IMR-90 (cell line): ENCODE data around the gene KDM2A. TPM values are rescaled to one million over a fixed set of nuclear protein-coding genes. Genes with fewer than 3 reads are reported as not detected.

ENCODE experiments used
- ATAC-seq: fragments of 200-7000 bp; cut with Tn5 transposase; 2 replicates; pipeline ENCODE4 v1.9.1; 2020; ENCODE audit warnings: low read depth, mild to moderate bottlenecking, moderate library complexity
- BruUV-seq: library from RNA; stranded (reverse); fragments of 400-500 nt; replicated peaks from 2 replicates; lab custom pipeline; 2021; lab: Mats Ljungman, UMichigan
- CTCF ChIA-PET: fragments of 300-600 bp; formaldehyde crosslinking; extraction: SDS; loops from one replicate; lab custom pipeline; 2021; ENCODE audit warnings: antibody characterized with exemption; lab: Yijun Ruan, JAX
- POLR2A ChIA-PET: fragments of 300-600 bp; sonication (Branson Sonifier 250); formaldehyde crosslinking; loops from one replicate; lab custom pipeline; 2022; ENCODE audit warnings: antibody characterized with exemption; ENCODE audit not compliant: unreplicated experiment; lab: Charles Lee
- DNase-seq: peaks from one replicate; pipeline ENCODE4 v3.0.0; 2013
- H2AFZ ChIP-seq: replicated peaks from 2 replicates; pipeline ENCODE3; 2013; ENCODE audit warnings: low read length, mild to moderate bottlenecking; ENCODE audit not compliant: poor library complexity
- H2AK5ac ChIP-seq: 2 replicates; pipeline ENCODE4 v1.6.1; 2013; ENCODE audit warnings: low read depth, low read length, inconsistent platforms
- H2AK9ac ChIP-seq: replicated peaks from 2 replicates; pipeline ENCODE3; 2013; ENCODE audit warnings: mild to moderate bottlenecking, low read depth, low read length, moderate library complexity; ENCODE audit not compliant: poor library complexity
- H2BK120ac ChIP-seq: 2 replicates; pipeline ENCODE4 v1.6.1; 2013; ENCODE audit warnings: low read depth, low read length, inconsistent platforms
- H2BK15ac ChIP-seq: 3 replicates; pipeline ENCODE4 v1.6.1; 2013; ENCODE audit warnings: low read depth, low read length, inconsistent platforms
- H2BK20ac ChIP-seq: 2 replicates; pipeline ENCODE4 v1.6.1; 2013; ENCODE audit warnings: low read depth, mild to moderate bottlenecking, inconsistent platforms, low read length, moderate library complexity
- H2BK5ac ChIP-seq: 2 replicates; pipeline ENCODE4 v1.6.1; 2013; ENCODE audit warnings: mild to moderate bottlenecking, low read depth, low read length, inconsistent platforms; ENCODE audit not compliant: poor library complexity, severe bottlenecking
- H3K14ac ChIP-seq: replicated peaks from 2 replicates; pipeline ENCODE4 v1.6.1; 2013; ENCODE audit warnings: low read depth, low read length, inconsistent platforms
- H3K18ac ChIP-seq: 2 replicates; pipeline ENCODE4 v1.6.1; 2013; ENCODE audit warnings: low read depth, low read length, control low read depth
- H3K23ac ChIP-seq: 2 replicates; pipeline ENCODE4 v1.6.1; 2013; ENCODE audit warnings: low read depth, low read length, inconsistent platforms
- H3K27ac ChIP-seq: 2 replicates; pipeline ENCODE4 v1.5.1; 2013; ENCODE audit warnings: mild to moderate bottlenecking, control low read depth, low read length; ENCODE audit not compliant: insufficient read depth
- H3K27me3 ChIP-seq: 2 replicates; pipeline ENCODE4 v1.6.1; 2013; ENCODE audit warnings: low read length; ENCODE audit not compliant: control insufficient read depth, insufficient read depth
- H3K36me3 ChIP-seq: 2 replicates; pipeline ENCODE4 v1.6.1; 2013; ENCODE audit warnings: low read length, mixed read lengths; ENCODE audit not compliant: control insufficient read depth, insufficient read depth
- H3K4ac ChIP-seq: 2 replicates; pipeline ENCODE4 v1.6.1; 2013; ENCODE audit warnings: low read depth, low read length, inconsistent platforms
- H3K4me1 ChIP-seq: 2 replicates; pipeline ENCODE4 v1.6.1; 2013; ENCODE audit warnings: low read length, mixed read lengths; ENCODE audit not compliant: control insufficient read depth, insufficient read depth
- H3K4me2 ChIP-seq: 2 replicates; pipeline ENCODE4 v1.6.1; 2013; ENCODE audit warnings: low read depth, mild to moderate bottlenecking, control low read depth, low read length, moderate library complexity
- H3K4me3 ChIP-seq: 2 replicates; pipeline ENCODE4 v1.5.1; 2013; ENCODE audit warnings: low read depth, mild to moderate bottlenecking, control low read depth, low read length, moderate library complexity; ENCODE audit not compliant: insufficient read depth
- H3K56ac ChIP-seq: 2 replicates; pipeline ENCODE4 v1.6.1; 2013; ENCODE audit warnings: low read length, inconsistent platforms; ENCODE audit not compliant: insufficient read depth; ENCODE audit errors: extremely low read depth
- H3K79me1 ChIP-seq, 2 experiments: 2 replicates each; pipeline ENCODE4 v1.6.1; 2013; ENCODE audit warnings: low read length in 2 of 2, inconsistent platforms in 1 of 2, low read depth in 1 of 2
- H3K9ac ChIP-seq: 2 replicates; pipeline ENCODE4 v1.6.1; 2013; ENCODE audit warnings: low read depth, low read length, control low read depth
- H3K9me1 ChIP-seq: 2 replicates; pipeline ENCODE4 v1.6.1; 2013; ENCODE audit warnings: low read length, inconsistent platforms; ENCODE audit not compliant: insufficient read depth
- H3K9me3 ChIP-seq: 2 replicates; pipeline ENCODE4 v1.6.1; 2013; ENCODE audit warnings: low read length; ENCODE audit not compliant: control insufficient read depth, insufficient read depth
- H4K20me1 ChIP-seq: 2 replicates; pipeline ENCODE4 v1.6.1; 2013; ENCODE audit warnings: low read length, inconsistent platforms; ENCODE audit not compliant: insufficient read depth
- H4K5ac ChIP-seq: 2 replicates; pipeline ENCODE4 v1.6.1; 2013; ENCODE audit warnings: mild to moderate bottlenecking, low read depth, low read length, control low read depth
- H4K8ac ChIP-seq, 2 experiments: 2 replicates each; pipeline ENCODE4 v1.6.1; 2013; ENCODE audit warnings: low read depth in 2 of 2, low read length in 2 of 2, control low read depth in 1 of 2, inconsistent platforms in 1 of 2
- H4K91ac ChIP-seq: 2 replicates; pipeline ENCODE4 v1.6.1; 2013; ENCODE audit warnings: low read depth, low read length, inconsistent platforms; ENCODE audit not compliant: insufficient read depth
- CEBPB ChIP-seq: IDR thresholded peaks from 2 replicates; pipeline ENCODE4 v1.6.1; 2012; ENCODE audit warnings: low read depth, low read length, improper control_type of control experiment
- CTCF ChIP-seq: conservative IDR thresholded peaks from 2 replicates; pipeline ENCODE4 v1.5.1; 2012; ENCODE audit warnings: mild to moderate bottlenecking, low read depth, low read length, improper control_type of control experiment
- ELK1 ChIP-seq: fragments of 150-350 bp; IDR thresholded peaks from 2 replicates; pipeline ENCODE4 v1.6.1; 2016; ENCODE audit warnings: low read depth, mild to moderate bottlenecking, low read length, moderate library complexity, borderline replicate concordance
- FOS ChIP-seq: fragments of 150-350 bp; IDR thresholded peaks from 2 replicates; pipeline ENCODE4 v1.6.1; 2016; ENCODE audit warnings: low read depth, low read length
- MAFK ChIP-seq: IDR thresholded peaks from 2 replicates; pipeline ENCODE4 v1.6.1; 2012; ENCODE audit warnings: low read depth, low read length, improper control_type of control experiment
- MAZ ChIP-seq: IDR thresholded peaks from 2 replicates; pipeline ENCODE4 v1.6.1; 2012; ENCODE audit warnings: low read depth, mild to moderate bottlenecking, low read length, improper control_type of control experiment, moderate library complexity, borderline replicate concordance
- MXI1 ChIP-seq: IDR thresholded peaks from 2 replicates; pipeline ENCODE4 v1.6.1; 2012; ENCODE audit warnings: low read depth, mild to moderate bottlenecking, low read length, moderate library complexity, borderline replicate concordance
- NFE2L2 ChIP-seq: fragments of 150-350 bp; IDR thresholded peaks from 2 replicates; pipeline ENCODE4 v1.6.1; 2016; ENCODE audit warnings: low read depth, mild to moderate bottlenecking, low read length
- POLR2A ChIP-seq: IDR thresholded peaks from 2 replicates; pipeline ENCODE4 v1.6.1; 2012; ENCODE audit warnings: mild to moderate bottlenecking, low read depth, low read length
- RAD21 ChIP-seq: IDR thresholded peaks from 2 replicates; pipeline ENCODE4 v1.6.1; 2012; ENCODE audit warnings: low read length, improper control_type of control experiment
- RCOR1 ChIP-seq: IDR thresholded peaks from 2 replicates; pipeline ENCODE4 v1.6.1; 2012; ENCODE audit warnings: mild to moderate bottlenecking, low read length, improper control_type of control experiment; ENCODE audit not compliant: insufficient replicate concordance
- RFX5 ChIP-seq: IDR thresholded peaks from 2 replicates; pipeline ENCODE4 v1.8.0; 2012; ENCODE audit warnings: low read depth, mild to moderate bottlenecking, low read length, moderate library complexity
- SMC3 ChIP-seq: fragments of 150-350 bp; IDR thresholded peaks from 2 replicates; pipeline ENCODE4 v1.6.1; 2016; ENCODE audit warnings: low read depth, mild to moderate bottlenecking, antibody characterized with exemption, low read length, moderate library complexity
- USF2 ChIP-seq: fragments of 150-350 bp; IDR thresholded peaks from 2 replicates; pipeline ENCODE4 v1.6.1; 2017; ENCODE audit warnings: mild to moderate bottlenecking, antibody characterized with exemption, low read length, low read depth
- WGBS, 2 experiments: methylation state at CpG; one replicate each; pipeline versions ENCODE4 v1.1.5 to v1.1.7; 2013; ENCODE audit warnings: missing lambda C conversion rate in 2 of 2; ENCODE audit not compliant: insufficient read length in 1 of 2; ENCODE audit errors: extremely low coverage in 2 of 2; 5-methylcytosine and 5-hydroxymethylcytosine counted together
- dilution Hi-C: fragments of 300-500 bp; cut with HindIII; formaldehyde crosslinking; loops from one replicate; pipeline ENCODE4 v1.14.3; 2018; ENCODE audit warnings: low sequenced_read_pairs; ENCODE audit not compliant: unreplicated experiment
- in situ Hi-C: fragments of 300-500 bp; cut with MboI; formaldehyde crosslinking; loops from 3 replicates; pipeline ENCODE4 v1.14.3; 2019; ENCODE audit warnings: low sequenced_read_pairs, inconsistent platforms, mixed read lengths
- intact Hi-C: fragments of 100-400 bp; cut with micrococcal nuclease; formaldehyde crosslinking; loops from 2 replicates; pipeline ENCODE4 v1.10.0; 2022
- polyA plus RNA-seq, 3 experiments: library from polyadenylated mRNA; depleted of rRNA; stranded (reverse); fragments of >200 nt; gene quantifications; 2 replicates each; pipeline ENCODE4 v1.2.3, GENCODE V29; 2012; ENCODE audit warnings: low replicate concordance in 1 of 3
- total RNA-seq: library from RNA; depleted of rRNA; stranded (reverse); fragments of >200 nt; gene quantifications from 2 replicates; pipeline ENCODE4 v1.2.3, GENCODE V29; 2012

KDM2A gene
- total and polyA plus RNA-seq, 2 of the 4 experiments (the other 2 are of a cell fraction): 26.7 to 42.6 TPM

- in situ Hi-C loops: no loop called here
- CTCF ChIA-PET: no interaction called here
Observed at GRCh38 chr11:67076202-67076601, 42.9 kb upstream of the KDM2A start.

More at GRCh38 chr11:67076202-67076601, 42.9 kb upstream of the KDM2A start:
- Histone ChIP-seq H4K20me1 (no peaks in the 10 kb centered on the region), H3K9me3 (no peaks in the 10 kb centered on the region), H4K91ac (no peak overlapping the region), H2AK5ac (no peak overlapping the region), H2BK120ac (no peak overlapping the region), H3K56ac (no peak overlapping the region), H3K4me1 (no peaks in the 10 kb centered on the region), H2AFZ (no peak overlapping the region), H3K18ac (no peak overlapping the region), H3K23ac (no peak overlapping the region), H3K4ac (no peak overlapping the region), H2BK15ac (no peak overlapping the region), H3K36me3 (no peaks in the 10 kb centered on the region), H3K27ac (no peak overlapping the region), H3K27me3 (peaks cover 2% of the 10 kb centered on the region; the same call in 1 of the 2 replicates), H2AK9ac (no peak overlapping the region), H2BK5ac (no peak overlapping the region), H3K4me2 (no peak overlapping the region), H4K5ac (no peak overlapping the region), H3K79me1 (no peaks in the 10 kb centered on the region), H4K8ac (no peak overlapping the region), H3K9me1 (no peaks in the 10 kb centered on the region), H3K14ac (no peak overlapping the region), H3K9ac (no peak overlapping the region), H2BK20ac (no peak overlapping the region), H3K4me3 (no peak overlapping the region)
- intact Hi-C loops: no loop called here
- POLR2A ChIA-PET: no interaction called here
- DNase-seq (no peak), ATAC-seq (no peak)
- dilution Hi-C loops: no loop called here
- no TSS peak for BruUV-seq
- WGBS, 2 experiments: 83% methylated on average over 1 of the region's 6 CpGs; no CpG with 5 or more reads in 1 of the 2 experiments
- TF ChIP-seq MAZ (no peak), RFX5 (no peak), CEBPB (no peak), POLR2A (no peak), RCOR1 (no peak), MXI1 (no peak), FOS (no peak), RAD21 (no peak), NFE2L2 (no peak), MAFK (no peak), ELK1 (no peak), USF2 (no peak), CTCF (no peak), SMC3 (no peak)
